Stimulated activated CD8-positive, alpha-beta memory T cell treated with anti-CD3 and anti-CD28 coated beads, Interleukin-2, amount 100 ng/mL, for 1 hour (primary cell): ENCODE results near the gene CDK13.

Experiments used
- DNase-seq, 2 donors: peaks; one replicate each; pipeline ENCODE4 v3.0.0-alpha.2; 2020; ENCODE audit warnings: low read depth in 2 of 2

The CDK13 gene

GRCh38 chr7:40008223-40008815 is 58.3 kb downstream of the CDK13 start:
- no peak for DNase-seq

GRCh38 chr7:40009301-40009700 is 59.2 kb downstream of the CDK13 start:
- DNase-seq = no peak

- DNase-seq = no peak
Observed at GRCh38 chr7:40014376-40014775, 64.3 kb downstream of the CDK13 start.

- no peak for DNase-seq
Observed at GRCh38 chr7:40015790-40016296, 65.8 kb downstream of the CDK13 start.

GRCh38 chr7:40019558-40019957 is 69.5 kb downstream of the CDK13 start:
- no peak for DNase-seq

GRCh38 chr7:40024048-40024447 is 74.0 kb downstream of the CDK13 start:
- no peak for DNase-seq

- DNase-seq = no peak
Observed at GRCh38 chr7:40024841-40025240, 74.8 kb downstream of the CDK13 start.

- DNase-seq = no peak
Observed at GRCh38 chr7:40027545-40027944, 77.5 kb downstream of the CDK13 start.

GRCh38 chr7:40033826-40034225 is 83.8 kb downstream of the CDK13 start:
- DNase-seq = no peak

GRCh38 chr7:40041456-40041855 is 91.4 kb downstream of the CDK13 start:
- no peak for DNase-seq

- no peak for DNase-seq
Observed at GRCh38 chr7:40043164-40043563, 93.1 kb downstream of the CDK13 start.

- DNase-seq = no peak
Observed at GRCh38 chr7:40047661-40048060, 97.6 kb downstream of the CDK13 start.

- no peak for DNase-seq
Observed at GRCh38 chr7:40057292-40057691, 107.2 kb downstream of the CDK13 start.

GRCh38 chr7:40058026-40058425 is 108.0 kb downstream of the CDK13 start:
- no peak for DNase-seq

GRCh38 chr7:40058636-40059035 is 108.6 kb downstream of the CDK13 start:
- no peak for DNase-seq

GRCh38 chr7:40059057-40059456 is 109.0 kb downstream of the CDK13 start:
- no peak for DNase-seq

GRCh38 chr7:40072268-40072667 is 122.2 kb downstream of the CDK13 start:
- DNase-seq = no peak

- no peak for DNase-seq
Observed at GRCh38 chr7:40073239-40073638, 123.2 kb downstream of the CDK13 start.

- DNase-seq = no peak
Observed at GRCh38 chr7:40077849-40078248, 127.8 kb downstream of the CDK13 start.

GRCh38 chr7:40092182-40092581 is 142.1 kb downstream of the CDK13 start:
- DNase-seq = no peak

- DNase-seq = no peak
Observed at GRCh38 chr7:40093631-40094350, 143.7 kb downstream of the CDK13 start.

GRCh38 chr7:40095230-40095629 is 145.2 kb downstream of the CDK13 start:
- DNase-seq = no peak

- DNase-seq = no peak
Observed at GRCh38 chr7:40095695-40096327, 145.8 kb downstream of the CDK13 start.
